A204.1 (cell line): ENCODE data around the gene SEPHS2.

Experiments
- FAIRE-seq: peaks from 2 replicates; lab custom pipeline; 2012; peaks lifted over from hg19 to GRCh38; lab: Jason Lieb, UNC

SEPHS2 gene

GRCh38 chr16:30429418-30429677, 16.3 kb downstream of the SEPHS2 start:
- FAIRE-seq, result no peak

DNA sequence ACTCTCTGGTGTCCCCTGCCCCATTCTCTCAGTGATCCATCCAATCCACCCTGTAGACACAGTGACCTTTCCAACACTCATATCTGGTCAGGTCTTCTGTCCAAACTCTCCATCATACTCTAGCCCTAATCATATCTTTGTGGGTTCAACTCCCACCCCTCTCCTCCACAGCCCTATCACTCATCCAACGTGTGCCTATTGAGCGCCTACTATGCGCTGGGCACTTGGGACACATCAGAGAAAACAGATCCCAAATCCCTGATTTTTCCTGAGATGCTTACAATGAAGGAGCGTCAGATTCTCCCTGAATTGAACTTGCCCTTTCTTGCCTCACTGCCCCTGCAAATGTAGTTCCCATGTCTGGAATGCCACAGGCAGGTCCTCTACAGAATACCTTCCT, 17.6 kb downstream of the SEPHS2 start:
- no peak for FAIRE-seq

DNA sequence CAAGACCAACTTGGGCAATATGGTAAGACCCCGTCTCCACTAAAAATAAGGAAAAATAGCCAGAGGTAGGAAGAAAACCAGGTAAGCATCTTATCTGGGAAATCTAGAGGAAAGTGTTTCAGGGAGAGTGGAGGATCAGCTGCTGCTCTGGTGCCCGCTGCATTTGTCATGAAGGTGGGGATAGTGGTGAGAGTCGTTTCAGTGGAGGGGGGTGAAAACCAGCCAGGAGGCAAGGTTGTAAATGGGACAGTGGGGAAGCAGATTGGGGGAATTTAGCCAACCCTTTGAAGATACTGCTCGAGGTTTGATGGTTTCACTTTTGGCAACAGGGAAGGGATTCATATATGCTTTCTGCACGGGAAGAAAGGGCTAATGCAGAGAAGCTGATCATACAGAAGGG, 24.7 kb downstream of the SEPHS2 start:
- FAIRE-seq, result no peak

- no peak for FAIRE-seq
Measured at GRCh38 chr16:30418350-30419181, 27.1 kb downstream of the SEPHS2 start.

DNA sequence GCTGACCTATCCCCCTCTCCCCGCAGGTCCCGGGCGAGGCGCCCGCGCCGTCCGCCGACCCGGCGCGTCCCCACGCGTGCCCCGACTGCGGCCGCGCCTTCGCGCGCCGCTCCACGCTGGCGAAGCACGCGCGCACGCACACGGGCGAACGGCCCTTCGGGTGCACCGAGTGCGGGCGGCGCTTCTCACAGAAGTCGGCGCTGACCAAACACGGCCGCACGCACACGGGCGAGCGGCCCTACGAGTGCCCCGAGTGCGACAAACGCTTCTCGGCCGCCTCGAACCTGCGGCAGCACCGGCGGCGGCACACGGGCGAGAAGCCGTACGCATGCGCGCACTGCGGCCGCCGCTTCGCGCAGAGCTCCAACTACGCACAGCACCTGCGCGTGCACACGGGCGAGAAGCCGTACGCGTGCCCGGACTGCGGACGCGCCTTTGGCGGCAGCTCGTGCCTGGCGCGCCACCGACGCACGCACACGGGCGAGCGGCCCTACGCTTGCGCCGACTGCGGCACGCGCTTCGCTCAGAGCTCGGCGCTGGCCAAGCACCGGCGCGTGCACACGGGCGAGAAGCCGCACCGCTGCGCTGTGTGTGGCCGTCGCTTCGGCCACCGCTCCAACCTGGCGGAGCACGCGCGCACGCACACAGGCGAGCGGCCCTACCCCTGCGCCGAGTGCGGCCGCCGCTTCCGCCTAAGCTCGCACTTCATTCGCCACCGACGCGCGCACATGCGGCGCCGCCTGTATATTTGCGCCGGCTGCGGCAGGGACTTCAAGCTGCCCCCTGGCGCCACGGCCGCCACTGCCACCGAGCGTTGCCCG, 27.9 kb downstream of the SEPHS2 start:
- no peak for FAIRE-seq

GRCh38 chr16:30416624-30417528, 28.8 kb downstream of the SEPHS2 start:
- FAIRE-seq, result no peak

- no peak for FAIRE-seq
Measured at GRCh38 chr16:30416047-30416603, 29.5 kb downstream of the SEPHS2 start.

DNA sequence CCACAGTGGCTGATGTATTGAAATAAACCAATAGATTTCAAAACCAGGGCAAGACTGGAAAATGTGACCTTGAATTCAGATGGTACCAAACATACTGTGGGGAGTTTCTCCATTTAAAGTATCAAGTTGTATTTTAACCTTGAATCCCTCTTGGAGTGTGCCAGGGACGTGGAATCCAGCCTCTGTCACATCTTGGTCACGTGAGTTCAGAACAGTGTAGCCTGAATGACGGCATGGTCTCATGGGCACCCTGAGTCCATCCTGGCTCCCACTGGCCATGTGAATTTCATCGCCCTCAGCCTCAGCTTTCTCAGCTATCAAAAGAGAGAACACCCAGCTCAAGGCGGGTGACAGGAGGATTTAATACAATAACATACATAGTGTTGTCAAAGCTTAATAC, 31.5 kb downstream of the SEPHS2 start:
- no peak for FAIRE-seq

- FAIRE-seq, result no peak
Measured at GRCh38 chr16:30413112-30413806, 32.4 kb downstream of the SEPHS2 start.

- no peak for FAIRE-seq
Measured at GRCh38 chr16:30409125-30410060, 36.3 kb downstream of the SEPHS2 start.

DNA sequence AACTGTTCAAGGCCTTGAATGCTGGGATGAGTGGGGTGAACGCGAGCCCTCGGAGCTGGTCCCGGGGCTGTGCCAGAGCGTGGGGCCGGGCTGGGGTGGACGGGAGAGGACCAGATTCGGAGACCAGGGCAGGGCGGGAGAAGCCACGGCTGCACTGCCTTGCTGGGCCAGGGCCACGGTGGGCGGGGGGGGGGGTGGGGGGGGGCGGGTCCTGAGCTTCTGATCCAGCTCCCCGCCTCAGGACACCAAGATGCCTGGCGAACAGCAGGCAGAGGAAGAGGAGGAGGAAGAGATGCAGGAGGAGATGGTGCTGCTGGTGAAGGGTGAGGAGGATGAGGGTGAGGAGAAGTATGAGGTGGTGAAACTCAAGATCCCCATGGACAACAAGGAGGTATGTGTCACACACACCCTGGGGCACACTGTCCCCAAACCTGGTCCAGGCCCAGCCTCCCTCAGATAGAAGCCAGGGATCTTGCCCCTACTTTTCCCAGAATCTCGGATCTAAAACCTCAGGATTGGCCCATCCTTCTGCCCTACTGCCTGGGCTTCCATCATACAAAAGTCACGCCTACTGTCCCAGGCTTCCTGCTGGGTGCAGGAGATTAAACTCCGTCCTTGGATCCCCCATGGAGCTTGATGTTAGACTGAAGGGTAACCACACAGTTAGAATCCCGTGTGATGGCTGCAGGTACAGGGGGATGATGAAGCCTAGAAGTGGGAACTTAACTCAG, 37.7 kb downstream of the SEPHS2 start:
- FAIRE-seq, result no peak

DNA sequence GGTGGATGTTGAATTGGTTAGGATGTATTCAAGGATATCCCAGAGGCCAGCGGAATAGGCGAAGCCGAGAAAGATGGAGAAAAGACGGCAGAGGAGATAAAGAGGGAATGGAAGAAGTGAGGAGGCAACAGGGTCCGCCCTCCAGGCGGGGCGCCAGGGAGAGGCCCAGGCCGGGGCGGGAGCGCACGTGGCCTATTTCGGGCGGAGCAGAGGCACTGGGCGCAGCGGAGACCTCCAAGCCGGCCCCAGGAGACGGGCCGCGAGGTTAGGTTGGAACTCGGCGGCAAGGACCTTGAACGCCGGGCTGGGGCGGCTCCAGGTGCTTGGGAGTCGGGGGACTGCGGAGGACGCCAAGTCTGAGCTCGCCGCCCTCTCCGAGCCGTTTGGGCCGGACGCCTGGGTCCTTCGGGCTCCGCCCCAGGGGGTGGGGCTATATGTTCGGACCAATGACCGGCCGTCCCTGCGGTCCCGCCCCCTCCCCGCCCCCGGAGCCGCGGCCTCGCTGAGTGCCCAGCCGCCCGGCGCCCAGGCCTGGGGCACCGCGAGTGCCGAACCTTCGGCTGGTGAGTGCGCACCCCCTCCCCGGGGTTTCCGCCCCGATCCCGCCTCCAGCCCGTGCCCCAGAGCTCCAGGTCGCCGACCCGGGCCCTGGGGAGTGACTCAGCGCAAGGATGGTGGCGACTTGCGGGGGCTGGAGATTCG, 38.4 kb downstream of the SEPHS2 start, which contains the start of gene ZNF771:
Gene ZNF771 (plus strand): TSS at position 505 of the 702 bp plus-strand sequence. CDS start 448 bp downstream, outside the sequence.
- no peak for FAIRE-seq

GRCh38 chr16:30406795-30407101, 38.9 kb downstream of the SEPHS2 start:
- FAIRE-seq, result no peak

- FAIRE-seq, result no peak
Measured at GRCh38 chr16:30401768-30402425, 43.8 kb downstream of the SEPHS2 start.

DNA sequence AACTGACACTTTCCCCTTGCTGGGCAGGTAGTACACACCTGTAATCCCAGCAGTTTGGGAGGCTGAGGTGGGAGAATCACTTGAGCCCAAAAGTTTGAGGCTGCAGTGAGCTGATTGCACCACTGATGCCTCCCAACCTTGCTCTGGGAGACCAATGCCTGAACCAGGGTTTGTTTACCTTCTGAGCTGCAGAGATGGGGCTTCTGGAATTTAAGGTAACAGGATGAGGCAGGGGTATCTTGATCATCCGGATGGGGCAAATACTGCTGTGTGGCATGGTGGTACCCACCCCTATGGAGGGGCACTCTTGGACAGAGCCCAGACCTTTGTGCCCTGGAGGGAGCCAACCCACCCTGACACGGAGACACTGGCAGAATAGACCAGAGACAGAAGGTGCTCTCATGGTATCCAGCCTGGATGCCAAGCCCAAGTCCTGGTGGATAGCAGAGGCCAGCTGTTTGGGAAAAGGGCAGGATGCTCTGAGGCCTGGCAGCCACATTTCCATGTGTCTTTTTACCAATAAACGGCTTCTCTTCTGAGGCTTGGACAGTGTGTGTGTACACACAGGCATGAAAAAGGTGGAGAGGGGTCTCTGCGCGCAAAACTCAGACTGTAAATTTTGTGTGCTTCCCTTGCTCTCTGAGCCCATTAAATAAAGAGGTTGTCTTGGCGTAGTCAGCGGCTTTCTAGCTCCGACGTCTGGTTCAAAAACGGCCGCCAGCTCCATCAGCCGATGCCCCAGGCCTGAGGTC, 46.1 kb downstream of the SEPHS2 start:
- FAIRE-seq, result no peak

DNA sequence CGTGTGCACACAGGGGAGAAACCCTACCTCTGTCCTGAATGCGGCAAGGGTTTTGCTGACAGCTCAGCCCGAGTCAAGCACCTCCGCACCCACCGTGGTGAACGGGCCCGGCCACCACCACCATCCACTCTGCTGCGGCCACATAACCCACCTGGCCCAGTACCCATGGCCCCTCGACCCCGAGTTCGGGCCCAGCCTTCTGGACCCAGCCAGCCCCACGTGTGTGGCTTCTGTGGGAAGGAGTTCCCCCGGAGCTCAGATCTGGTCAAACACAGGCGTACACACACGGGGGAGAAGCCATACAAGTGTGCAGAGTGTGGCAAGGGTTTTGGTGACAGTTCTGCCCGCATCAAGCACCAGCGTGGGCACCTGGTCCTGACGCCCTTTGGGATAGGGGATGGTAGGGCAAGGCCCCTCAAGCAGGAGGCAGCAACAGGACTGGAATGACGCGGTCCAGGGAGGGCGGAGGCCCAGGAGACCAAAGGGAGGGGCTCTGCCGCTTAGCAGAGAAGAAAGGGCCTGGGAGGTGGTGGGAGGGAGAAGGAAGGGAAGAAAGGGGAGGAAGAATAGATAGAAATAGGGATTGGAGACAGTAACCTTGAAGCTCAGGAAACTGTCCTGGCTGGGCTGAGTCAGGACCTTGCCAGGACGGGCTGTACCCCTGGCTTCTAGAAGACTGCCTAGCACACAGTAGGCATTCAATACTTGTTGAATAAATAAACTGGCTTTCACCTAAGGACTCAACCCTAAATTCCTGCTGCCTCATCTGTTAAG, 46.8 kb downstream of the SEPHS2 start:
- no peak for FAIRE-seq
